Heart left ventricle (tissue), 13 donors: ENCODE results near the gene CTNNA3.

Source experiments
- CTCF ChIP-seq, 12 donors: fragments of 200-600 bp; sonication (generic) in 4 of 12; IDR thresholded peaks; one replicate each; pipeline versions ENCODE4 v1.5.0 to v1.8.0; 2018 to 2022; ENCODE audit warnings: antibody characterized with exemption in 12 of 12, mild to moderate bottlenecking in 5 of 12
- POLR2A ChIP-seq, 2 donors: fragments of 450-650 bp; IDR thresholded peaks; one replicate each; pipeline ENCODE4 v1.6.1; 2017; ENCODE audit warnings: antibody characterized with exemption in 2 of 2, mild to moderate bottlenecking in 2 of 2, moderate library complexity in 2 of 2
- donor health status: ischemic (EF 13 %, LVEDD 7.1; RV severe dilation, severe dysfunction).
- donor health status: DM: no; HTN: yes; CAD: no.
- donor health status: DM: no; HTN: no; CAD: no.
- donor health status: ischemic (EF 25% LVEDD 6.9; RV normal size, moderate dysfunction).
- donor health status: ischemic (EF 25% LVEDD 5.7; RV mildly dilated, moderate dysfunction).
- donor health status: ischemic (EF 35%, LVEDD 5.7; RV mildly dilated, moderate dysfunction).
- donor health status: nonischemic (EF 11% LVEDD 7.7; RV severe dilation, severe dysfunction).
- donor health status: DM: yes; HTN: yes; CAD: no.
- donor health status: PGD.
- donor health status: ischemic (EF 29% LVEDD 5.4; RV normal size, mild dysfunction).
- donor health status: nonischemic (EF 23%, LVEDD 6.1; RV moderate dilation, normal function).

- no peak for TF ChIP-seq POLR2A (IDR thresholded peaks at IDR 0.05)
- no peak for TF ChIP-seq CTCF (IDR thresholded peaks at IDR 0.05)
Measured at GRCh38 chr10:66006411-66006810, 1689.6 kb downstream of the CTNNA3 start.
